RWPE1 (cell line): Measurements from ENCODE around the gene SPSB4.

ENCODE experiments used
- CTCF ChIA-PET: fragments of 350-600 bp; sonication (Branson Sonifier 250); formaldehyde crosslinking; extraction: SDS; loops from one replicate; lab custom pipeline; 2021; lab: Yijun Ruan, JAX
- POLR2A ChIA-PET: fragments of 400-600 bp; formaldehyde crosslinking; extraction: SDS; loops from one replicate; lab custom pipeline; 2020; ENCODE audit warnings: antibody characterized with exemption; ENCODE audit not compliant: low non-redundant PET; lab: Yijun Ruan, JAX
- DNase-seq: peaks from one replicate; pipeline ENCODE4 v3.0.0; 2012; ENCODE audit warnings: low spot score
- H3K27ac ChIP-seq: fragments of 450-650 bp; 2 replicates; pipeline ENCODE4 v1.5.1; 2017
- CTCF ChIP-seq: fragments of 450-650 bp; conservative IDR thresholded peaks from 2 replicates; pipeline ENCODE4 v1.5.1; 2017; ENCODE audit warnings: low read depth, mild to moderate bottlenecking

Gene SPSB4

GRCh38 chr3:141126661-141127343, 75.7 kb downstream of the SPSB4 start:
- no peak for DNase-seq
- ChIA-PET CTCF (interaction anchor here (0.6 kb wide), 1 partner anchor 494 kb away, joined by 3 read pairs; no protein-coding TSS in a partner anchor), POLR2A (no interaction called here)
- TF ChIP-seq CTCF: no peak
- H3K27ac ChIP-seq: no peak overlapping the region

- no peak for TF ChIP-seq CTCF
- DNase-seq: no peak
- H3K27ac ChIP-seq: no peak overlapping the region
- CTCF ChIA-PET: interaction anchor here (0.7 kb wide), 1 partner anchor 43 kb away, joined by 3 read pairs; no protein-coding TSS in a partner anchor
- POLR2A ChIA-PET: no interaction called here
Measured at GRCh38 chr3:141127344-141128125, 76.4 kb downstream of the SPSB4 start.

GRCh38 chr3:141128126-141128777, 77.1 kb downstream of the SPSB4 start:
- POLR2A ChIA-PET: no interaction called here
- CTCF ChIA-PET: interaction anchor here (1.5 to 2.2 kb wide), 2 partner anchors 14 to 64 kb away, joined by 3 to 6 read pairs; no protein-coding TSS in a partner anchor
- no peak for TF ChIP-seq CTCF
- no peak for DNase-seq
- H3K27ac ChIP-seq: no peak overlapping the region

- no peak for TF ChIP-seq CTCF
- DNase-seq: no peak
- POLR2A ChIA-PET: no interaction called here
- H3K27ac ChIP-seq: no peak overlapping the region
- CTCF ChIA-PET: interaction anchor here (1.5 to 2.2 kb wide), 2 partner anchors 14 to 63 kb away, joined by 3 to 6 read pairs; no protein-coding TSS in a partner anchor
Measured at GRCh38 chr3:141129049-141129448, 77.9 kb downstream of the SPSB4 start.

GRCh38 chr3:141129541-141130011, 78.4 kb downstream of the SPSB4 start:
- no peak for TF ChIP-seq CTCF
- DNase-seq: no peak
- CTCF ChIA-PET: interaction anchor here (0.7 to 2.2 kb wide), 3 partner anchors 15 to 63 kb away, joined by 3 to 6 read pairs (median 3); no protein-coding TSS in a partner anchor
- no peak overlapping the region for H3K27ac ChIP-seq
- POLR2A ChIA-PET: no interaction called here

- no peak for TF ChIP-seq CTCF
- POLR2A ChIA-PET: no interaction called here
- no peak for DNase-seq
- CTCF ChIA-PET: no interaction called here
- no peak overlapping the region for H3K27ac ChIP-seq
Measured at GRCh38 chr3:141143517-141143916, 92.4 kb downstream of the SPSB4 start.
